Stimulated activated CD8-positive, alpha-beta memory T cell treated with anti-CD3 and anti-CD28 coated beads, Interleukin-7, amount 100 ng/mL, for 1 hour (primary cell): Measurements from ENCODE around the gene MED13.
"Not testable (repeated sequence)": the region's sequence is repeated elsewhere in the genome, so short reads cannot be mapped to it uniquely, and the experiment has no call there.

Experiments
- DNase-seq, 2 donors: peaks; one replicate each; pipeline ENCODE4 v3.0.0-alpha.2; 2020; ENCODE audit warnings: low read depth in 2 of 2

MED13 gene

GRCh38 chr17:62058611-62059010, 6.5 kb downstream of the MED13 start:
- DNase-seq: no peak

GRCh38 chr17:62057696-62058095, 7.4 kb downstream of the MED13 start:
- DNase-seq: no peak

- no peak for DNase-seq
Observed at GRCh38 chr17:62052765-62053338, 12.2 kb downstream of the MED13 start.

- no peak for DNase-seq
Observed at GRCh38 chr17:62051053-62051452, 14.0 kb downstream of the MED13 start.

- no peak for DNase-seq
Observed at GRCh38 chr17:62049299-62049698, 15.8 kb downstream of the MED13 start.

GRCh38 chr17:62048262-62048661, 16.8 kb downstream of the MED13 start:
- no peak for DNase-seq

GRCh38 chr17:62045517-62045916, 19.6 kb downstream of the MED13 start:
- DNase-seq: no peak

- DNase-seq: no peak
Observed at GRCh38 chr17:62045109-62045508, 20.0 kb downstream of the MED13 start.

- no peak for DNase-seq
Observed at GRCh38 chr17:62043602-62044001, 21.5 kb downstream of the MED13 start.

GRCh38 chr17:62043140-62043539, 21.9 kb downstream of the MED13 start:
- DNase-seq: no peak

- no peak for DNase-seq
Observed at GRCh38 chr17:62038248-62038647, 26.8 kb downstream of the MED13 start.

GRCh38 chr17:62033317-62033716, 31.8 kb downstream of the MED13 start:
- DNase-seq: no peak

- DNase-seq: no peak
Observed at GRCh38 chr17:62032480-62032879, 32.6 kb downstream of the MED13 start.

GRCh38 chr17:62030264-62030663, 34.8 kb downstream of the MED13 start:
- DNase-seq: no peak

- no peak for DNase-seq
Observed at GRCh38 chr17:62024866-62025265, 40.2 kb downstream of the MED13 start.

GRCh38 chr17:62017912-62018311, 47.2 kb downstream of the MED13 start:
- no peak for DNase-seq

GRCh38 chr17:62017496-62017895, 47.6 kb downstream of the MED13 start:
- no peak for DNase-seq

- DNase-seq: no peak
Observed at GRCh38 chr17:62014526-62014925, 50.6 kb downstream of the MED13 start.

GRCh38 chr17:62009220-62009619, 55.9 kb downstream of the MED13 start:
- DNase-seq: no peak

GRCh38 chr17:62008294-62008693, 56.8 kb downstream of the MED13 start:
- DNase-seq: no peak

GRCh38 chr17:62004388-62004787, 60.7 kb downstream of the MED13 start:
- no peak for DNase-seq

GRCh38 chr17:62003141-62003540, 61.9 kb downstream of the MED13 start:
- DNase-seq: not testable (repeated sequence)

- no peak for DNase-seq
Observed at GRCh38 chr17:62001105-62001504, 64.0 kb downstream of the MED13 start.

GRCh38 chr17:62000186-62000585, 64.9 kb downstream of the MED13 start:
- DNase-seq: no peak
